Ishikawa (cell line): Measurements from ENCODE around the gene EXOSC5.
A peak's percentile ranks its signal among the peaks of the same experiment; 100 is the strongest.

Experiments
- CEBPB ChIP-seq: IDR thresholded peaks from 2 replicates; pipeline ENCODE4 v1.6.1; 2012
- CREB1 ChIP-seq: IDR thresholded peaks from 2 replicates; pipeline ENCODE4 v1.6.1; 2012; ENCODE audit warnings: low read depth
- EGR1 ChIP-seq: IDR thresholded peaks from 2 replicates; pipeline ENCODE4 v1.6.1; 2012
- EP300 ChIP-seq: IDR thresholded peaks from 2 replicates; pipeline ENCODE4 v1.6.1; 2012; ENCODE audit warnings: borderline replicate concordance
- FOXM1 ChIP-seq: IDR thresholded peaks from 2 replicates; pipeline ENCODE4 v1.6.1; 2012; ENCODE audit warnings: low read depth, borderline replicate concordance
- MAX ChIP-seq: IDR thresholded peaks from 2 replicates; pipeline ENCODE4 v1.6.1; 2012
- NFIC ChIP-seq: IDR thresholded peaks from 2 replicates; pipeline ENCODE4 v1.6.1; 2012
- RAD21 ChIP-seq: IDR thresholded peaks from 2 replicates; pipeline ENCODE4 v1.6.1; 2012; ENCODE audit warnings: low read depth
- REST ChIP-seq: IDR thresholded peaks from 2 replicates; pipeline ENCODE4 v1.6.1; 2012; ENCODE audit warnings: low read depth, mild to moderate bottlenecking
- TAF1 ChIP-seq: IDR thresholded peaks from 2 replicates; pipeline ENCODE4 v1.6.1; 2012; ENCODE audit warnings: low read depth, mild to moderate bottlenecking
- TCF12 ChIP-seq: IDR thresholded peaks from 2 replicates; pipeline ENCODE4 v1.6.1; 2012; ENCODE audit warnings: low read depth
- TEAD4 ChIP-seq: IDR thresholded peaks from 2 replicates; pipeline ENCODE4 v1.6.1; 2012
- USF1 ChIP-seq: IDR thresholded peaks from 2 replicates; pipeline ENCODE4 v1.6.1; 2012
- YY1 ChIP-seq: IDR thresholded peaks from 2 replicates; pipeline ENCODE4 v1.6.1; 2012; ENCODE audit warnings: low read depth
- ZBTB7A ChIP-seq: IDR thresholded peaks from 2 replicates; pipeline ENCODE4 v1.6.1; 2012; ENCODE audit warnings: low read depth

The EXOSC5 gene

GRCh38 chr19:41408256-41408655, 11.1 kb upstream of the EXOSC5 start:
- TF ChIP-seq RAD21 = no peak

- peak; percentile 58 for TF ChIP-seq TEAD4
- no peak for TF ChIP-seq FOXM1
Measured at GRCh38 chr19:41407271-41407670, 10.1 kb upstream of the EXOSC5 start.

- TF ChIP-seq USF1 = no peak
- TF ChIP-seq EGR1 = no peak
- TF ChIP-seq ZBTB7A = no peak
- no peak for TF ChIP-seq TCF12
- no peak for TF ChIP-seq YY1
- TF ChIP-seq TAF1 = no peak
- TF ChIP-seq NFIC = no peak
- TF ChIP-seq CEBPB = no peak
- no peak for TF ChIP-seq FOXM1
- TF ChIP-seq REST = no peak
Measured at GRCh38 chr19:41405776-41406175, 8.6 kb upstream of the EXOSC5 start.

- TF ChIP-seq MAX (no peak), EP300 (no peak), REST (no peak), FOXM1 (no peak), CREB1 (no peak), YY1 (no peak), NFIC (no peak), TEAD4 (no peak), USF1 (no peak), TCF12 (no peak), RAD21 (no peak), CEBPB (no peak), ZBTB7A (no peak), TAF1 (no peak), EGR1 (no peak)
Measured at GRCh38 chr19:41403181-41403970, 6.2 kb upstream of the EXOSC5 start.

- TF ChIP-seq ZBTB7A = no peak
- no peak for TF ChIP-seq USF1
- TF ChIP-seq RAD21 = no peak
- TF ChIP-seq FOXM1 = no peak
- no peak for TF ChIP-seq CREB1
- no peak for TF ChIP-seq REST
- no peak for TF ChIP-seq TEAD4
- TF ChIP-seq NFIC = no peak
- no peak for TF ChIP-seq CEBPB
- TF ChIP-seq EP300 = no peak
- no peak for TF ChIP-seq TCF12
- no peak for TF ChIP-seq TAF1
- no peak for TF ChIP-seq EGR1
- TF ChIP-seq MAX = no peak
- TF ChIP-seq YY1 = no peak
Measured at GRCh38 chr19:41402010-41402409, 4.9 kb upstream of the EXOSC5 start.
